Endometrial microvascular endothelial cells (primary cell): ENCODE measurements around the gene TOM1. TPM values are rescaled to one million over a fixed set of nuclear protein-coding genes. Genes with fewer than 3 reads are reported as not detected.

Source experiments
- in situ Hi-C: cut with HindIII; loops from 2 replicates; pipeline ENCODE4 v1.10.0; 2017; ENCODE audit warnings: low sequenced_read_pairs, low pct_unique_long_range_greater_than_20kb; ENCODE audit errors: inconsistent ontology term
- total RNA-seq: library from RNA; depleted of rRNA; stranded (reverse); fragments of >200 nt; gene quantifications from one replicate; pipeline ENCODE4 v1.2.3, GENCODE V29; 2015; ENCODE audit errors: inconsistent ontology term

TOM1 gene
- total RNA-seq, 1 donor from 2014 or later: 20.1 TPM

GRCh38 chr22:35305525-35306070, 5.9 kb downstream of the TOM1 start:
- in situ Hi-C loops: no loop called here

GRCh38 chr22:35306350-35306967, 6.8 kb downstream of the TOM1 start:
- in situ Hi-C loops: no loop called here

- in situ Hi-C loops: no loop called here
Measured at GRCh38 chr22:35307372-35307771, 7.7 kb downstream of the TOM1 start.

GRCh38 chr22:35307892-35308291, 8.2 kb downstream of the TOM1 start:
- in situ Hi-C loops: no loop called here

- in situ Hi-C loops: no loop called here
Measured at GRCh38 chr22:35308480-35309021, 8.9 kb downstream of the TOM1 start.

GRCh38 chr22:35310556-35311550, 11.2 kb downstream of the TOM1 start:
- in situ Hi-C loops: no loop called here

GRCh38 chr22:35311551-35311999, 11.9 kb downstream of the TOM1 start:
- in situ Hi-C loops: no loop called here

GRCh38 chr22:35312198-35313059, 12.7 kb downstream of the TOM1 start:
- in situ Hi-C loops: no loop called here

GRCh38 chr22:35313311-35314121, 13.8 kb downstream of the TOM1 start:
- in situ Hi-C loops: no loop called here

GRCh38 chr22:35314161-35314942, 14.7 kb downstream of the TOM1 start:
- in situ Hi-C loops: no loop called here

GRCh38 chr22:35315141-35315854, 15.6 kb downstream of the TOM1 start:
- in situ Hi-C loops: no loop called here

- in situ Hi-C loops: no loop called here
Measured at GRCh38 chr22:35315855-35316745, 16.4 kb downstream of the TOM1 start.

GRCh38 chr22:35316751-35317150, 17.1 kb downstream of the TOM1 start:
- in situ Hi-C loops: no loop called here

GRCh38 chr22:35317680-35318290, 18.1 kb downstream of the TOM1 start:
- in situ Hi-C loops: no loop called here
